K562 (cell line): ENCODE data around the gene RSRP1. TPM values are rescaled to one million over a fixed set of nuclear protein-coding genes. Genes with fewer than 3 reads are reported as not detected.

ENCODE experiments used
- ATF1 ChIP-seq, 2 experiments: fragments of 450-650 bp in 1 of 2; IDR thresholded peaks; 2 replicates each; pipeline ENCODE4 v1.6.1; 2016; ENCODE audit warnings: missing compliant biosample characterization in 1 of 2, missing genetic modification characterization in 1 of 2
- CEBPG ChIP-seq, 3 experiments: fragments of 200-800 bp in 1 of 3; sonication (Bioruptor generic) in 1 of 3; sonication (generic) in 1 of 3; formaldehyde crosslinking in 1 of 3; IDR thresholded peaks in 2 of 3; conservative IDR thresholded peaks in 1 of 3; 2 replicates each; pipeline versions ENCODE4 v1.6.1 to v1.8.0; 2016 to 2022; ENCODE audit warnings: missing compliant biosample characterization in 2 of 3, missing genetic modification characterization in 2 of 3, mild to moderate bottlenecking in 1 of 3, missing genetic modification reagents in 1 of 3
- HDGF ChIP-seq: fragments of 450-650 bp; IDR thresholded peaks from 2 replicates; pipeline ENCODE4 v1.6.1; 2016
- HNRNPL ChIP-seq: fragments of 200-400 bp; formaldehyde crosslinking; IDR thresholded peaks from 2 replicates; pipeline ENCODE4 v1.6.1; 2017; ENCODE audit warnings: low read depth, mild to moderate bottlenecking, low read length
- NFATC3 ChIP-seq: fragments of 450-650 bp; IDR thresholded peaks from 2 replicates; pipeline ENCODE4 v1.6.1; 2017; ENCODE audit warnings: mild to moderate bottlenecking
- PML ChIP-seq: IDR thresholded peaks from 2 replicates; pipeline ENCODE4 v1.6.1; 2012; ENCODE audit warnings: low read length, inconsistent platforms
- SMARCC2 ChIP-seq: fragments of 450-650 bp; IDR thresholded peaks from 2 replicates; pipeline ENCODE4 v1.6.1; 2017; ENCODE audit warnings: antibody characterized with exemption, moderate library complexity, mild to moderate bottlenecking, low read depth
- TCF3 ChIP-seq: sonication (generic); formaldehyde crosslinking; IDR thresholded peaks from 2 replicates; pipeline ENCODE4 v1.4.0; 2020; ENCODE audit warnings: mild to moderate bottlenecking, missing genetic modification reagents
- TRIM24 ChIP-seq, 2 experiments: fragments of 450-650 bp; IDR thresholded peaks; 2 replicates each; pipeline ENCODE4 v1.6.1; 2016
- YY1 ChIP-seq, 3 experiments: IDR thresholded peaks; 2 replicates each; pipeline ENCODE4 v1.6.1; 2011; ENCODE audit warnings: low read length in 2 of 3, mild to moderate bottlenecking in 2 of 3, moderate library complexity in 2 of 3, borderline replicate concordance in 1 of 3, control low read depth in 1 of 3, low read depth in 1 of 3; ENCODE audit not compliant: insufficient read depth in 3 of 3, insufficient replicate concordance in 2 of 3, control insufficient read depth in 1 of 3, insufficient read length in 1 of 3; ENCODE audit errors: extremely low read depth in 1 of 3
- ZBTB7A ChIP-seq: IDR thresholded peaks from 2 replicates; pipeline ENCODE4 v1.6.1; 2011; ENCODE audit warnings: low read depth, mild to moderate bottlenecking, low read length, moderate library complexity, borderline replicate concordance; ENCODE audit not compliant: control insufficient read depth
- ZNF165 ChIP-seq: fragments of 250-450 bp; sonication (Bioruptor Pico); IDR thresholded peaks from 2 replicates; pipeline ENCODE4 v1.4.0; 2020; ENCODE audit warnings: borderline replicate concordance
- ZNF217 ChIP-seq: sonication (generic); formaldehyde crosslinking; IDR thresholded peaks from 2 replicates; pipeline ENCODE4 v1.8.0; 2022; ENCODE audit warnings: mild to moderate bottlenecking, missing genetic modification reagents
- ZNF507 ChIP-seq: conservative IDR thresholded peaks from 2 replicates; pipeline ENCODE4 v1.6.1; 2017; ENCODE audit warnings: missing genetic modification characterization, missing compliant biosample characterization
- ZNF583 ChIP-seq: fragments of 250-450 bp; sonication (Bioruptor Pico); IDR thresholded peaks from 2 replicates; pipeline ENCODE4 v1.4.0; 2020
- ZNF764 ChIP-seq: fragments of 250-450 bp; sonication (Bioruptor Pico); IDR thresholded peaks from 2 replicates; pipeline ENCODE4 v1.4.0; 2020; ENCODE audit warnings: low read depth, mild to moderate bottlenecking, moderate library complexity
- polyA plus RNA-seq, 8 experiments: library from polyadenylated mRNA; depleted of rRNA in 4 of 8; stranded (reverse) in 5 of 8; unstranded in 3 of 8; fragments of >200 nt; fragmentation: Nextera tagmentation in 2 of 8; fragmentation: Illumina TruSeq in 1 of 8; extraction: Ambion mirVana in 2 of 8; extraction: Trizol in 1 of 8; gene quantifications; 2 replicates each; pipeline versions ENCODE4 v1.2.1 to v1.2.3, GENCODE V29; 2011 to 2014; ENCODE audit warnings: inconsistent platforms in 1 of 8, missing spikeins in 1 of 8
- total RNA-seq, 7 experiments: library from RNA; depleted of rRNA in 6 of 7; stranded (reverse); fragments of >200 nt in 6 of 7; fragmentation: Illumina TruSeq in 2 of 7; extraction: Trizol in 2 of 7; gene quantifications; 2 replicates each; pipeline versions ENCODE4 v1.2.1 to v1.2.3, GENCODE V29; 2011 to 2021; ENCODE audit warnings: low replicate concordance in 1 of 7
- TF ChIP-seq, protein P1 (sequence below): fragments of 450-650 bp; formaldehyde crosslinking; IDR thresholded peaks from 2 replicates; pipeline ENCODE4 v1.4.0; 2022; ENCODE audit warnings: missing genetic modification characterization
- TF ChIP-seq, protein P2 (sequence below): sonication (generic); formaldehyde crosslinking; IDR thresholded peaks from 2 replicates; pipeline ENCODE4 v1.8.1; 2023; ENCODE audit warnings: mild to moderate bottlenecking, missing genetic modification reagents
- TF ChIP-seq, protein P3 (sequence below): fragments of 250-450 bp; sonication (Bioruptor Pico); IDR thresholded peaks from 2 replicates; pipeline ENCODE4 v1.9.0; 2021; ENCODE audit warnings: mild to moderate bottlenecking, inconsistent platforms
- TF ChIP-seq, protein P4 (sequence below): sonication (generic); formaldehyde crosslinking; IDR thresholded peaks from 2 replicates; pipeline ENCODE4 v1.8.0; 2022; ENCODE audit warnings: mild to moderate bottlenecking, missing genetic modification reagents

Gene RSRP1
- total and polyA plus RNA-seq, 9 of the 15 experiments (the other 6 are each of a cell fraction or from before 2014, with no cell fraction given), result 27.2 to 283 (median 146) TPM

DNA sequence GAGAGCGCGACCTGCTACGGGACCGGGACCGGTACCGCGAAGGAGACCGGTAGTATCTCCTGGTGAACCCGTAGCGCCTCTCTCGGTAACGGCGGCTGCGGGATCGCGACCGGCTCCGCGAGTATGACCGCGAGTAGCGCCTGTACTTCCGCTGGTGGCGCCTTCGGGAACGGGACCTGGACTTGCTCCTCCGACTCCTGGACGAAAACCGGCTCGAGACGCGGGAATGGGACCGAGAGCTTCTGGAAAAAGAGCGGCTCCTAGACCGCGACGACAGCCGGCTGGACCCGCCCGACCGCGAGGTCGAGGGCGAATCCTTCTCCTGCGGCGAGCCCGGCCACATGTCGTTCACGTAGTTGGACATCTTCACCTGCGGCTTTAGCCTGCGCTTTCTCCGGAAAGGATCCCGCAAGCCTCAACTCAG is 642 bp downstream of the RSRP1 start (continued):
- TF ChIP-seq SMARCC2 (no peak), ZNF165 (CRISPR knock-in tag) (no peak), TRIM24 (IDR thresholded peaks at IDR 0.05) (no peak), HNRNPL (no peak), ZNF217 (no peak), HDGF (no peak), ATF1 (CRISPR knock-in tag; IDR thresholded peaks at IDR 0.05) (no peak), ATF1 (tag; IDR thresholded peaks at IDR 0.05) (no peak), PML (no peak), NFATC3 (no peak), ZBTB7A (no peak), ZNF507 (tag) (no peak), CEBPG (CRISPR knock-in tag; IDR thresholded peaks at IDR 0.05) (no peak), CEBPG (tag; conservative IDR thresholded peaks at IDR 0.05 in 1 of 2, IDR thresholded peaks at IDR 0.05 in 1 of 2) (no peak), YY1 (IDR thresholded peaks at IDR 0.05; ENCODE audit: borderline replicate concordance in 1 of 3, control insufficient read depth in 1 of 3, extremely low read depth in 1 of 3, insufficient read depth in 3 of 3, insufficient read length in 1 of 3, insufficient replicate concordance in 2 of 3, low read depth in 1 of 3, low read length in 2 of 3) (no peak), ZNF583 (CRISPR knock-in tag) (no peak), ZNF764 (CRISPR knock-in tag) (no peak), TCF3 (CRISPR knock-in tag) (no peak)
- TF ChIP-seq, protein P1, sequence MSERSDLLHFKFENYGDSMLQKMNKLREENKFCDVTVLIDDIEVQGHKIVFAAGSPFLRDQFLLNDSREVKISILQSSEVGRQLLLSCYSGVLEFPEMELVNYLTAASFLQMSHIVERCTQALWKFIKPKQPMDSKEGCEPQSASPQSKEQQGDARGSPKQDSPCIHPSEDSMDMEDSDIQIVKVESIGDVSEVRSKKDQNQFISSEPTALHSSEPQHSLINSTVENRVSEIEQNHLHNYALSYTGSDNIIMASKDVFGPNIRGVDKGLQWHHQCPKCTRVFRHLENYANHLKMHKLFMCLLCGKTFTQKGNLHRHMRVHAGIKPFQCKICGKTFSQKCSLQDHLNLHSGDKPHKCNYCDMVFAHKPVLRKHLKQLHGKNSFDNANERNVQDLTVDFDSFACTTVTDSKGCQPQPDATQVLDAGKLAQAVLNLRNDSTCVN, result no peak
- TF ChIP-seq, protein P2, sequence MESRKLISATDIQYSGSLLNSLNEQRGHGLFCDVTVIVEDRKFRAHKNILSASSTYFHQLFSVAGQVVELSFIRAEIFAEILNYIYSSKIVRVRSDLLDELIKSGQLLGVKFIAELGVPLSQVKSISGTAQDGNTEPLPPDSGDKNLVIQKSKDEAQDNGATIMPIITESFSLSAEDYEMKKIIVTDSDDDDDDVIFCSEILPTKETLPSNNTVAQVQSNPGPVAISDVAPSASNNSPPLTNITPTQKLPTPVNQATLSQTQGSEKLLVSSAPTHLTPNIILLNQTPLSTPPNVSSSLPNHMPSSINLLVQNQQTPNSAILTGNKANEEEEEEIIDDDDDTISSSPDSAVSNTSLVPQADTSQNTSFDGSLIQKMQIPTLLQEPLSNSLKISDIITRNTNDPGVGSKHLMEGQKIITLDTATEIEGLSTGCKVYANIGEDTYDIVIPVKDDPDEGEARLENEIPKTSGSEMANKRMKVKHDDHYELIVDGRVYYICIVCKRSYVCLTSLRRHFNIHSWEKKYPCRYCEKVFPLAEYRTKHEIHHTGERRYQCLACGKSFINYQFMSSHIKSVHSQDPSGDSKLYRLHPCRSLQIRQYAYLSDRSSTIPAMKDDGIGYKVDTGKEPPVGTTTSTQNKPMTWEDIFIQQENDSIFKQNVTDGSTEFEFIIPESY (CRISPR knock-in tag), result 0 out of 2 replicates have a peak, but pooled peaks have one; percentile 37
- TF ChIP-seq, protein P3, sequence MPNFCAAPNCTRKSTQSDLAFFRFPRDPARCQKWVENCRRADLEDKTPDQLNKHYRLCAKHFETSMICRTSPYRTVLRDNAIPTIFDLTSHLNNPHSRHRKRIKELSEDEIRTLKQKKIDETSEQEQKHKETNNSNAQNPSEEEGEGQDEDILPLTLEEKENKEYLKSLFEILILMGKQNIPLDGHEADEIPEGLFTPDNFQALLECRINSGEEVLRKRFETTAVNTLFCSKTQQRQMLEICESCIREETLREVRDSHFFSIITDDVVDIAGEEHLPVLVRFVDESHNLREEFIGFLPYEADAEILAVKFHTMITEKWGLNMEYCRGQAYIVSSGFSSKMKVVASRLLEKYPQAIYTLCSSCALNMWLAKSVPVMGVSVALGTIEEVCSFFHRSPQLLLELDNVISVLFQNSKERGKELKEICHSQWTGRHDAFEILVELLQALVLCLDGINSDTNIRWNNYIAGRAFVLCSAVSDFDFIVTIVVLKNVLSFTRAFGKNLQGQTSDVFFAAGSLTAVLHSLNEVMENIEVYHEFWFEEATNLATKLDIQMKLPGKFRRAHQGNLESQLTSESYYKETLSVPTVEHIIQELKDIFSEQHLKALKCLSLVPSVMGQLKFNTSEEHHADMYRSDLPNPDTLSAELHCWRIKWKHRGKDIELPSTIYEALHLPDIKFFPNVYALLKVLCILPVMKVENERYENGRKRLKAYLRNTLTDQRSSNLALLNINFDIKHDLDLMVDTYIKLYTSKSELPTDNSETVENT (CRISPR knock-in tag), result no peak
- TF ChIP-seq, protein P4, sequence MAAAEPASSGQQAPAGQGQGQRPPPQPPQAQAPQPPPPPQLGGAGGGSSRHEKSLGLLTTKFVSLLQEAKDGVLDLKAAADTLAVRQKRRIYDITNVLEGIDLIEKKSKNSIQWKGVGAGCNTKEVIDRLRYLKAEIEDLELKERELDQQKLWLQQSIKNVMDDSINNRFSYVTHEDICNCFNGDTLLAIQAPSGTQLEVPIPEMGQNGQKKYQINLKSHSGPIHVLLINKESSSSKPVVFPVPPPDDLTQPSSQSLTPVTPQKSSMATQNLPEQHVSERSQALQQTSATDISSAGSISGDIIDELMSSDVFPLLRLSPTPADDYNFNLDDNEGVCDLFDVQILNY (CRISPR knock-in tag), result no peak
